HG02610 (cell line): ENCODE measurements around the gene PRR13.
"Not testable (repeated sequence)": the region's sequence is repeated elsewhere in the genome, so short reads cannot be mapped to it uniquely, and the experiment has no call there.

ENCODE experiments used
- ATAC-seq: cut with Tn5 transposase; IDR thresholded peaks from one replicate; pipeline ENCODE4 v1.9.1; 2021; ENCODE audit warnings: mild to moderate bottlenecking, moderate library complexity; ENCODE audit not compliant: unreplicated experiment

The PRR13 gene

GRCh38 chr12:53435326-53435725 lies 6.2 kb upstream of the PRR13 start:
- not testable (repeated sequence) for ATAC-seq

- not testable (repeated sequence) for ATAC-seq
Measured at GRCh38 chr12:53439582-53439981, 2.0 kb upstream of the PRR13 start.

GRCh38 chr12:53443955-53444354 lies 2.4 kb downstream of the PRR13 start:
- no peak for ATAC-seq

GRCh38 chr12:53444593-53445325 lies 3.2 kb downstream of the PRR13 start:
- ATAC-seq: not testable (repeated sequence)

GRCh38 chr12:53450936-53451335 lies 9.4 kb downstream of the PRR13 start:
- ATAC-seq: no peak

- peak; percentile 98 for ATAC-seq
Measured at GRCh38 chr12:53451661-53452158, 10.2 kb downstream of the PRR13 start, which contains the start of gene PCBP2. TSS of gene PCBP2 (plus strand) at chr12:53452102. CDS start at chr12:53454801, 2,699 bp downstream.

- no peak for ATAC-seq
Measured at GRCh38 chr12:53452159-53453077, 10.9 kb downstream of the PRR13 start.

- ATAC-seq: no peak
Measured at GRCh38 chr12:53453953-53454640, 12.6 kb downstream of the PRR13 start.

- ATAC-seq: no peak
Measured at GRCh38 chr12:53454707-53455106, 13.2 kb downstream of the PRR13 start.

GRCh38 chr12:53456654-53457366 lies 15.3 kb downstream of the PRR13 start:
- ATAC-seq: no peak

GRCh38 chr12:53459097-53459496 lies 17.6 kb downstream of the PRR13 start:
- ATAC-seq: no peak

- no peak for ATAC-seq
Measured at GRCh38 chr12:53461059-53461458, 19.5 kb downstream of the PRR13 start.

GRCh38 chr12:53461591-53461990 lies 20.1 kb downstream of the PRR13 start:
- ATAC-seq: no peak

GRCh38 chr12:53462935-53463334 lies 21.4 kb downstream of the PRR13 start:
- no peak for ATAC-seq

- ATAC-seq: no peak
Measured at GRCh38 chr12:53463802-53464560, 22.4 kb downstream of the PRR13 start.

- no peak for ATAC-seq
Measured at GRCh38 chr12:53464685-53465418, 23.3 kb downstream of the PRR13 start.

- no peak for ATAC-seq
Measured at GRCh38 chr12:53465679-53466078, 24.1 kb downstream of the PRR13 start.

GRCh38 chr12:53466640-53467039 lies 25.1 kb downstream of the PRR13 start:
- ATAC-seq: no peak

- no peak for ATAC-seq
Measured at GRCh38 chr12:53467082-53467481, 25.5 kb downstream of the PRR13 start.
